Mucosa of stomach (tissue), 1 donor: ENCODE measurements around the gene NOL3.

Source experiments
- H3K27me3 ChIP-seq: one replicate; pipeline ENCODE4 v1.7.0; 2013; ENCODE audit warnings: mild to moderate bottlenecking, low read length; ENCODE audit not compliant: control insufficient read depth, insufficient read depth
- H3K36me3 ChIP-seq: one replicate; pipeline ENCODE4 v1.7.0; 2013; ENCODE audit warnings: low read length; ENCODE audit not compliant: control insufficient read depth, insufficient read depth
- H3K4me1 ChIP-seq: one replicate; pipeline ENCODE4 v1.7.0; 2013; ENCODE audit warnings: mild to moderate bottlenecking, low read length; ENCODE audit not compliant: control insufficient read depth, insufficient read depth
- H3K4me3 ChIP-seq: one replicate; pipeline ENCODE4 v1.7.0; 2013; ENCODE audit warnings: low read length
- H3K9ac ChIP-seq: one replicate; pipeline ENCODE4 v1.7.0; 2013; ENCODE audit warnings: mild to moderate bottlenecking, low read length, moderate library complexity
- H3K9me3 ChIP-seq: one replicate; pipeline ENCODE4 v1.7.0; 2013; ENCODE audit warnings: mild to moderate bottlenecking, low read length, moderate library complexity; ENCODE audit not compliant: control insufficient read depth
- donor health status: Pancreatic carcinoma.

The NOL3 gene

DNA sequence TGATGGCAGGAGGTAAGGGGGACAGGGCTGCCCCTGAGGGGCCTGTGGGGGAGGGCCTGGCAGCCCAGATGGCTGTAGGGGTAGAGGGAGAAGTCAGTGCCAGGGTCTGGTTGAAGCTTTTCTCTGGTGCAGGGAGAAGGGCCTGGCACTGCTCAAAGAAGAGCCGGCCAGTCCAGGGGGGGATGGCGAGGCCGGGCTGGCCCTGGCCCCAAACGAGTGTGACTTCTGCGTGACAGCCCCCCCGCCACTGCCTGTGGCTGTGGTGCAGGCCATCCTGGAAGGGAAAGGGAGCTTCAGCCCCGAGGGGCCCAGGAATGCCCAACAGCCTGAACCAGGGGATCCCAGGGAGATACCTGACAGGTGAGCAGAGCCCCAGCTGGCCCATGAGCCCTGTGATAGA is 2.8 kb upstream of the NOL3 start:
- Histone ChIP-seq H3K9me3 (no peaks in the 10 kb centered on the region), H3K4me1 (peaks cover 36% of the 10 kb centered on the region), H3K4me3 (no peak overlapping the region), H3K9ac (no peak overlapping the region), H3K27me3 (peaks cover 18% of the 10 kb centered on the region), H3K36me3 (peaks cover 4% of the 10 kb centered on the region)

- Histone ChIP-seq H3K27me3 (peaks cover 11% of the 10 kb centered on the region), H3K9ac (no peak overlapping the region), H3K36me3 (peaks cover 4% of the 10 kb centered on the region), H3K4me1 (peaks cover 42% of the 10 kb centered on the region), H3K4me3 (no peak overlapping the region), H3K9me3 (no peaks in the 10 kb centered on the region)
Measured at GRCh38 chr16:67169011-67169451, 1.3 kb upstream of the NOL3 start.

- Histone ChIP-seq H3K9ac (peak overlapping the region; percentile 66), H3K36me3 (peaks cover 4% of the 10 kb centered on the region), H3K9me3 (no peaks in the 10 kb centered on the region), H3K27me3 (peaks cover 11% of the 10 kb centered on the region), H3K4me1 (peaks cover 45% of the 10 kb centered on the region), H3K4me3 (peak overlapping the region; percentile 63)
Measured at GRCh38 chr16:67169642-67170167, 633 bp upstream of the NOL3 start.

- H3K27me3 ChIP-seq, result peaks cover 3% of the 10 kb centered on the region
- no peaks in the 10 kb centered on the region for H3K9me3 ChIP-seq
- H3K4me1 ChIP-seq, result peaks cover 38% of the 10 kb centered on the region
- no peak overlapping the region for H3K4me3 ChIP-seq
- H3K9ac ChIP-seq, result peak overlapping the region; percentile 67
- H3K36me3 ChIP-seq, result peaks cover 4% of the 10 kb centered on the region
Measured at GRCh38 chr16:67170949-67171649, 761 bp downstream of the NOL3 start.

DNA sequence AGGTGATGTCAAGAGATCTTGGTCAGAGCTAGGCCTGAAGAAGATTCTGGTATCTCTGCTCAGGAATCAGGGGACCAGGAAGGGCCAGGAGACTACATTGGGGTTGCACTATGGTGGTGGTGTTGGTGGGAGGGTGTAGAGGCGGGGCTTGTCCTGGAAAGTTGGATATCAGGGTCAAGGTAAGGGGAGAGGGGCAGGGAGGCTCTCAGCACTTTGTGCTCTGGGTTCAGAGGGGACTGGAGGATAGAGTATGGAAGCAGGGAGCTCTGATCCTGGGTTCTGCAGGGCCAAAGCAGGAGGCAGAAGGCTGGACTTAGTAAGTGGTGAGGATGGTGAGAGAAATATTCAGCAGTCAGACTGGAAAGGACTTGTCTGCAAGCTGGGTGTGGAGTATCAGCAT is 3.0 kb downstream of the NOL3 start:
- H3K9ac ChIP-seq, result peak overlapping the region; percentile 67

DNA sequence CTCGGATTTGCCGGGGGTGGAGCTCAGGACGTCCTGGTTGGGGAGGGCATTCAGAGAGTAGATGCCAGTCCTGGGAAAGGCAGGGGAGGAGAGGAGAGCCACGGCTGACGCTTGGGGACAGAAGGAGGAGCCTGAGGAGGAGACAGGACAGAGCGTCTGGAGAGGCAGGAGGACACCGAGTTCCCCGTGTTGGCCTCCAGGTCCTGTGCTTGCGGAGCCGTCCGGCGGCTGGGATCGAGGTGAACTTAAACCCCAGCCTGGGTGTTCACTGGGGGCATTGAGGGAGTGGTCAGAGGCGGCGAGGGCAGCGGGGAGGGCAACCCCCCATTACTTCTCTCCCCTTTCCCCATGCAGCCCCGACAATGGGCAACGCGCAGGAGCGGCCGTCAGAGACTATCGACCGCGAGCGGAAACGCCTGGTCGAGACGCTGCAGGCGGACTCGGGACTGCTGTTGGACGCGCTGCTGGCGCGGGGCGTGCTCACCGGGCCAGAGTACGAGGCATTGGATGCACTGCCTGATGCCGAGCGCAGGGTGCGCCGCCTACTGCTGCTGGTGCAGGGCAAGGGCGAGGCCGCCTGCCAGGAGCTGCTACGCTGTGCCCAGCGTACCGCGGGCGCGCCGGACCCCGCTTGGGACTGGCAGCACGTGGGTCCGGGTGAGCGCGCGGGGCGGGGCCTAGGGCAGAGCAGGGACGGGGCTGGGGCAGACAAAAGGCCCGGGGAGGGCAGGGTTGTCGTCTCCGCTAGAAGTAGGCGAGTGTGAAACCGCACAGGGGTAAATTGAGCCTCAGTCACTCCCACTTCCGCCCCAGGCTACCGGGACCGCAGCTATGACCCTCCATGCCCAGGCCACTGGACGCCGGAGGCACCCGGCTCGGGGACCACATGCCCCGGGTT is 3.7 kb downstream of the NOL3 start:
- Histone ChIP-seq H3K27me3 (peaks cover 3% of the 10 kb centered on the region), H3K4me3 (peak overlapping the region; percentile 32), H3K36me3 (no peaks in the 10 kb centered on the region), H3K9me3 (no peaks in the 10 kb centered on the region), H3K4me1 (peaks cover 53% of the 10 kb centered on the region), H3K9ac (peak overlapping the region; percentile 67)

More for the DNA sequence above, 3.0 kb downstream of the NOL3 start:
- Histone ChIP-seq H3K36me3 (no peaks in the 10 kb centered on the region), H3K27me3 (peaks cover 3% of the 10 kb centered on the region), H3K4me1 (peaks cover 47% of the 10 kb centered on the region), H3K4me3 (peak overlapping the region; percentile 32), H3K9me3 (no peaks in the 10 kb centered on the region)

GRCh38 chr16:67174706-67175231 is 4.4 kb downstream of the NOL3 start:
- H3K36me3 ChIP-seq, result no peaks in the 10 kb centered on the region
- peaks cover 3% of the 10 kb centered on the region for H3K27me3 ChIP-seq
- H3K9me3 ChIP-seq, result no peaks in the 10 kb centered on the region
- peak overlapping the region; percentile 62 for H3K9ac ChIP-seq
- H3K4me3 ChIP-seq, result no peak overlapping the region
- peaks cover 51% of the 10 kb centered on the region for H3K4me1 ChIP-seq

DNA sequence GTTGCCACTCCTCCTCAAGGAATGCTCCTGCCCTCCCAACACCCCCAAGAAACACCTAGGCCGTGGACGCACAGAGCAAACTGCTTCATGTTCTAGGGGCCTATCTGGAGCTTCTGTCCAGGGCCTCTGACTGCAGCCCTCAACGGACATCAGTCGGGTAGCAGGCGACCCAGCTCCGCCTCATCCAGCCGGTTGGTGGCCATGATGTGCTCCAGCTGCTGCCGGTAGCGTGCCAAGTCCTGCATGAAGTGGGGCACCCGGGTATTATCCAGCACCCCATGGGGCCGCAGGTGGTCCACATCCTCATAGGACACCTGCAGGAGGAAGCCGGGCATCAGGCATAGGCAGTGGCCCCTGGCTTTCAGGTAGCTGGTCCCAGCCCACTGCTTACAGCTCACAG is 6.3 kb downstream of the NOL3 start:
- Histone ChIP-seq H3K27me3 (peaks cover 3% of the 10 kb centered on the region), H3K9ac (no peak overlapping the region), H3K36me3 (no peaks in the 10 kb centered on the region), H3K4me1 (peaks cover 40% of the 10 kb centered on the region), H3K4me3 (no peak overlapping the region), H3K9me3 (no peaks in the 10 kb centered on the region)

DNA sequence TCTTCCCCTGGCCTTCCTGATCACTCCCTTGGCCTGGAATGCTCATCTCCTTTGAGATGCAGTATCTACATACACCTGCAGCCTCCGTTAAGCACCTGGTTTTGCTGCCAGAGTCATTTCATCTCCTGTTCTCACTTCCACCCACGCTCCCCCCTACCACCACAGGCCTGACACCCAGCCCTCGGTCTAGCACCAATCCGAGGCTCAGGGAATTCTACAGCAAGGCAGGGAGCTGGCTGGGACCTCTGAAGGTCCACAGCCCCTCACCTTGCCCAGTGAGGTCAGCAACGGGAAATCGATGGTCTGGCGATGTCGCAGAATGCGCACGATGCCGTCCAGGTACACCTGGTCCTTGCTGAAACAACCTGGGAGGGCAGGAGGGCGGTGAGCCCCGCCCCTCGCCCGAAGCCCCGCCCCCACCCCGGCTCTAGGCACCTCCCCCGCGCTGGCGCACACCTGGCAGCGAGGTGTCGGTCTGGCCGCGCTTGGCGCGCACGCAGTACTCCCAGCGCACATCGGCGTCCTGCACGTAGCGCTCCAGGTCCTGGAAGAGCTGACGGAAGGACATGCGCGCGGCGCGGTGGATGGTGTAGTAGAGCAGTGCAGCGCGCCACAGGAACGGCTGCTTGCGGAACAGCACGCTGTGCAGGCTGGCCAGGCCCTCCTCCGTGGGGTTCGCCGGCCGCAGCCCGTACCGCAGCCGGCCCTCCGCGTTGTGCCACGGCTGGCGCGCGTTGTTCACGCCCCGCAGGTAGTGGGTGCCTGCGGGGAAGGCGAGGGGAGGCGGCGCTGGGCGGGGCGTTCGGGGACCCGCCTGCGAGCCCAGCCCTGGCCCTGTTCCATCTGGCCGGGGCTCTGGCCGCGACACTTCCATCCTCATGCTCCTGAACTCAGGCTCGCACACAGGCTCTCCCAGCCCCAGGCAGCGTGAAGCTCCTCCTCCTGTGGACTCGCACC is 7.7 kb downstream of the NOL3 start:
- H3K36me3 ChIP-seq, result no peaks in the 10 kb centered on the region
- H3K9ac ChIP-seq, result peak overlapping the region; percentile 36
- no peaks in the 10 kb centered on the region for H3K9me3 ChIP-seq
- H3K4me3 ChIP-seq, result no peak overlapping the region
- peaks cover 44% of the 10 kb centered on the region for H3K4me1 ChIP-seq
- H3K27me3 ChIP-seq, result peaks cover 3% of the 10 kb centered on the region

DNA sequence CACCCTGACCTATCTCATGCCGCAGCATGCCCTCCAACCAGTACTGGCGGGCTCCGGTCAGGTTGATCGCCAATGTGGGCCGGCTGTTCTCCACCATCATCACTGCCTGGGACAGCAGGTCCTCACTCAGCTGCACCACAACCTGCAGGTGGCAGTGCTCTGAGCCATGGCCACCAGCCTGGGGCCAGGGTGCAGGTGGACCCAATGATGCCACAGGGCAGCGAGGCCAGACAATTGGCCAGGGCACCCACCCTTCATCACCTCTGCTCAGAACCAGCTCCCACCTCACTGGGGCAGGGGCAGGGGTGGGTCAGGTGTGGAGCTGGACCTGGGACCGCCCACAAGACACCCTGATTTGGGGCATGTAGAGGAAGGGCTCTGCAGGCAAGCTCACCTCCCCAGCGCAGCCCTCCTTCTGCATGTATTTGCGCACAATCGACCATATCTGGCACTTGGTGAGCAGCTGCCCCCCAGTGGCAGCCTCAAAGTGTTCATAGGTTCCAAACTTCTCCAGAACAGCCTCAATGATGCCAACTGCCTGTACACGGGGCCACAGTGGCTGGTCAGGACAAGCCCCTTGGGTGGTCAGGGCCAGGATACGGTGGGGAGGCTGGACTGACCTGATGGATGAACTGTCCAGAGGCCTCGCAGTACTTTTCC is 9.2 kb downstream of the NOL3 start:
- no peak overlapping the region for H3K4me3 ChIP-seq
- H3K4me1 ChIP-seq, result peaks cover 34% of the 10 kb centered on the region
- H3K9ac ChIP-seq, result no peak overlapping the region

GRCh38 chr16:67180166-67180565 is 9.8 kb downstream of the NOL3 start:
- Histone ChIP-seq H3K4me3 (no peak overlapping the region), H3K4me1 (peaks cover 36% of the 10 kb centered on the region), H3K27me3 (no peaks in the 10 kb centered on the region)

More for the DNA sequence above, 9.2 kb downstream of the NOL3 start:
- H3K27me3 ChIP-seq, result peaks cover 3% of the 10 kb centered on the region
- H3K36me3 ChIP-seq, result no peaks in the 10 kb centered on the region
- H3K9me3 ChIP-seq, result no peaks in the 10 kb centered on the region

More at GRCh38 chr16:67180166-67180565, 9.8 kb downstream of the NOL3 start:
- no peaks in the 10 kb centered on the region for H3K9me3 ChIP-seq
- no peak overlapping the region for H3K9ac ChIP-seq
- no peaks in the 10 kb centered on the region for H3K36me3 ChIP-seq
